Ovary (tissue), 9 donors: ENCODE data around the gene AIFM3. TPM values are rescaled to one million over a fixed set of nuclear protein-coding genes. Genes with fewer than 3 reads are reported as not detected.

Experiments
- DNase-seq, 5 donors: peaks; one replicate each; pipeline ENCODE4 v3.0.0-alpha.2; 2019 to 2020
- H3K27ac ChIP-seq, 2 donors: fragments of 200-600 bp; one replicate each; pipeline versions ENCODE4 v1.5.1 to v1.8.0; 2019 to 2022
- H3K27me3 ChIP-seq: fragments of 200-600 bp; one replicate; pipeline ENCODE4 v1.8.0; 2022
- H3K36me3 ChIP-seq: fragments of 200-600 bp; sonication (generic); one replicate; pipeline ENCODE4 v1.5.1; 2019
- H3K4me1 ChIP-seq: one replicate; pipeline ENCODE4 v1.8.1; 2013; ENCODE audit warnings: mild to moderate bottlenecking, moderate library complexity; ENCODE audit not compliant: insufficient read depth
- H3K4me3 ChIP-seq: fragments of 200-600 bp; sonication (generic); one replicate; pipeline ENCODE4 v1.5.1; 2017
- H3K9me3 ChIP-seq, 2 donors: fragments of 200-600 bp in 1 of 2; sonication (generic) in 1 of 2; one replicate each; pipeline versions ENCODE4 v1.5.1 to v1.8.1; 2013 to 2019; ENCODE audit warnings: mild to moderate bottlenecking in 1 of 2, moderate library complexity in 1 of 2
- EP300 ChIP-seq: sonication (generic); formaldehyde crosslinking; IDR thresholded peaks from one replicate; pipeline ENCODE4 v1.6.1; 2017; ENCODE audit warnings: antibody characterized with exemption
- POLR2A ChIP-seq: fragments of 450-650 bp; IDR thresholded peaks from one replicate; pipeline ENCODE4 v1.6.1; 2017; ENCODE audit warnings: antibody characterized with exemption, mild to moderate bottlenecking, moderate library complexity
- WGBS, 3 donors: extraction: QIAGEN DNeasy Blood & Tissue Kit in 1 of 3; methylation state at CpG; one replicate each; pipeline versions ENCODE4 v1.1.5 to v1.1.7; 2013 to 2017; 5-methylcytosine and 5-hydroxymethylcytosine counted together
- intact Hi-C, 4 donors: fragments of 100-400 bp; cut with DNase I; formaldehyde crosslinking; loops; one replicate each; pipeline versions ENCODE4 v1.11.0 to v1.15.1; 2022 to 2023
- polyA plus RNA-seq, 2 donors: library from polyadenylated mRNA; stranded (reverse); fragments of 200-250 nt in 1 of 2; fragments of 350-450 nt in 1 of 2; fragmentation: Illumina TruSeq in 1 of 2; extraction: RNeasy Lipid Tissue Mini Kit (QIAGEN cat#74804) in 1 of 2; gene quantifications; one replicate each; pipeline ENCODE4 v1.2.3, GENCODE V29; 2013 to 2014
- total RNA-seq, 7 donors: library from RNA; depleted of rRNA in 2 of 7; stranded (reverse); fragments of >200 nt in 2 of 7; fragmentation: NEBNext Ultra II Directional in 3 of 7; extraction: Animal tissue kit (Norgen Biotek cat#: 25700) in 3 of 7; gene quantifications; one replicate each; pipeline versions ENCODE4 v1.1.0 to v1.2.4, GENCODE V29; 2016 to 2023
- TF ChIP-seq, protein P1 (sequence below), 3 donors: fragments of 450-650 bp in 2 of 3; fragments of 200-600 bp in 1 of 3; IDR thresholded peaks; one replicate each; pipeline versions ENCODE4 v1.5.1 to v1.8.0; 2016 to 2022; ENCODE audit warnings: antibody characterized with exemption in 3 of 3, mild to moderate bottlenecking in 1 of 3
- donor health status: DM: no; HTN: no; CAD: no; lungs with moderate emphysema.
- donor health status: DM: no; HTN: no; CAD: no.
- donor health status: Bipolar disorder and iron deficiency.
- donor health status: DM: yes; HTN: yes; CAD: no.
- donor health status: DM: no; HTN: no; CAD: no.
- donor health status: DM: yes; HTN: yes; CAD: no.

Gene AIFM3
- total and polyA plus RNA-seq, 9 donors: 0.43 to 2.7 (median 1.1) TPM; not detected in 1

DNA sequence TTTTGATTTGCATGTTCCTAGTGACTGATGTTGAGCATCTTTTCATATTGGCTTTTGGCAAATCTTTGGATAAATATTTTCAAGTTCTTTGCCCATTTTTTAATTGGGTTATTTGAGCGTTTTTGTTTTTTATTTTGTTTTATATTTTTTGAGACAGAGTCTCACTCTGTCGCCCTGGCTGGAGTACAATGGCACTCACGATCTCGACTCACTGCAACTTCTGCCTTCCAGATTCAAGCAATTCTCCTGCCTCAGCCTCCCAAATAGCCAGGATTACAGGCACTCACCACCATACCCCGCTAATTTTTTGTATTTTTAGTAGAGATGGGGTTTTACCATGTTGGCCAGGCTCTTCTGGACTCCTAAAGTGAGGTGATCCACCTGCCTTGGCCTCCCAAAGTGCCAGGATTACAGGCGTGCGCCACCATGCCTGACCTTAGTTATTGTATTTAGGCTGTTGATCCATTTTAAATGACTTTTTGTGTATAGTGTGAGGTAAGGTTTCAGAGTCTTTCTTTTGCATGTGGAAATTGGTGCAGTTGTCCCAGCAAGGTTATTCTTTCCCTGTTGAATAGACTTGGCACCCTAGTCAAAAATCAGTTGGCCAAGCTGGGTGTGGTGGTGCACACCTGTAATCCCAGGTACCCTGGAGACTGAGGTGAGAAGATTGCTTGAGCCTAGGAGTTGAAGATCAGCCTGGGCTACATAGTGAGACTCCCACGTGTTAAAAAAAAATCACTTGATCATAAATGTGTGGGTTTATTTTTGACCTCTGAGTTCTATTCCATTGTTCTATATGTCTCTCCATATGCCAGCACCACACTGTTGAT lies 23.7 kb upstream of the AIFM3 start:
- DNase-seq: no peak
- TF ChIP-seq EP300 (no peak), POLR2A (no peak)
- TF ChIP-seq, protein P1, sequence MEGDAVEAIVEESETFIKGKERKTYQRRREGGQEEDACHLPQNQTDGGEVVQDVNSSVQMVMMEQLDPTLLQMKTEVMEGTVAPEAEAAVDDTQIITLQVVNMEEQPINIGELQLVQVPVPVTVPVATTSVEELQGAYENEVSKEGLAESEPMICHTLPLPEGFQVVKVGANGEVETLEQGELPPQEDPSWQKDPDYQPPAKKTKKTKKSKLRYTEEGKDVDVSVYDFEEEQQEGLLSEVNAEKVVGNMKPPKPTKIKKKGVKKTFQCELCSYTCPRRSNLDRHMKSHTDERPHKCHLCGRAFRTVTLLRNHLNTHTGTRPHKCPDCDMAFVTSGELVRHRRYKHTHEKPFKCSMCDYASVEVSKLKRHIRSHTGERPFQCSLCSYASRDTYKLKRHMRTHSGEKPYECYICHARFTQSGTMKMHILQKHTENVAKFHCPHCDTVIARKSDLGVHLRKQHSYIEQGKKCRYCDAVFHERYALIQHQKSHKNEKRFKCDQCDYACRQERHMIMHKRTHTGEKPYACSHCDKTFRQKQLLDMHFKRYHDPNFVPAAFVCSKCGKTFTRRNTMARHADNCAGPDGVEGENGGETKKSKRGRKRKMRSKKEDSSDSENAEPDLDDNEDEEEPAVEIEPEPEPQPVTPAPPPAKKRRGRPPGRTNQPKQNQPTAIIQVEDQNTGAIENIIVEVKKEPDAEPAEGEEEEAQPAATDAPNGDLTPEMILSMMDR (IDR thresholded peaks at IDR 0.05): no peak
- Histone ChIP-seq H3K4me3 (no peak overlapping the region), H3K36me3 (no peaks in the 10 kb centered on the region), H3K27ac (no peak overlapping the region), H3K4me1 (peaks cover 7% of the 10 kb centered on the region), H3K27me3 (no peaks in the 10 kb centered on the region), H3K9me3 (no peaks in the 10 kb centered on the region)
- 87 to 91% (median 89%) methylated on average over 8 of the region's 8 CpGs for WGBS, 3 donors
- intact Hi-C loops: no loop called here

DNA sequence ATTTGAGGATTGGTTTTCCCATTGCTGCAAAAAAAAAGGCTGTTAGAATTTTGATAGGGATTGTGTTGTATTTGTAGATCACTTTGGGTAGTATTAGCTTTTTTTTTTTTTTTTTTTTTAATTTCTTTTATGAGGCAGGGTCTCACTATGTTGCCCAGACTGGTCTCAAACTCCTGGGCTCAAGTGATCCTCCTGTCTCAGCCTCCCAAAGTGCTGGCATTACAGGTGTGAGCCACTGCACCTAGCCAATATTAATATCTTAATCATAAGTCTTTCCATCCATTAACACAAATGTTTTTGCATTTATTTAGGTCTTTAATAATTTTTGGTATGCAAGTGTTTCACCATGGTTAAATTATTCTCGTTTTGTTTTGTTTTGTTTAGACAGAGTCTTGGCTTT lies 23.0 kb upstream of the AIFM3 start:
- no peak for DNase-seq
- Histone ChIP-seq H3K27ac (no peak overlapping the region), H3K9me3 (no peaks in the 10 kb centered on the region), H3K27me3 (no peaks in the 10 kb centered on the region), H3K4me3 (no peak overlapping the region), H3K4me1 (peaks cover 7% of the 10 kb centered on the region), H3K36me3 (no peaks in the 10 kb centered on the region)
- TF ChIP-seq POLR2A (no peak), EP300 (no peak)
- TF ChIP-seq, protein P1 (IDR thresholded peaks at IDR 0.05): no peak
- intact Hi-C loops: no loop called here
- WGBS, 3 donors: 3 to 17% (median 9%) methylated on average over 1 of the region's 1 CpG

DNA sequence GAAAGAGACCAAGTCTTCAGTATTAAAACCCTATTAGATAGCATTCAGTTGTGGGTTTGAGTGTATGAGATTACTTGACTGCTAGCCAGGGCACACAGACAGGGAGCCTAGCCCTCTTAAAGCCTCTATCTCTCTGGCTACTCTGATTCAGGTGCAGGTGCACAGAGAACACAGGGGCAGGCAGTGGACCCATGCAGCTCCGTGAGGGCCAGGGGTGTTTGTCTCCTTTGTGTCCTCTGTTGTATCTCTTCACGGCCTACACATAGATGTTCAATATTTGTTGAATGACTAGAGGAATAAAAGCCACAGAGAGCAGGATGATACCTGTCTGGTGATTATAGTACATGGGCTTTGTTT lies 21.5 kb upstream of the AIFM3 start:
- peaks cover 7% of the 10 kb centered on the region for H3K4me1 ChIP-seq
- TF ChIP-seq EP300 (no peak), POLR2A (no peak)
- TF ChIP-seq, protein P1 (IDR thresholded peaks at IDR 0.05): no peak
- DNase-seq: no peak
- H3K9me3 ChIP-seq: no peaks in the 10 kb centered on the region
- 91 to 93% (median 91%) methylated on average over 2 of the region's 2 CpGs for WGBS, 3 donors
- no peak overlapping the region for H3K27ac ChIP-seq
- H3K36me3 ChIP-seq: no peaks in the 10 kb centered on the region
- intact Hi-C loops: no loop called here
- no peaks in the 10 kb centered on the region for H3K27me3 ChIP-seq
- H3K4me3 ChIP-seq: no peak overlapping the region

DNA sequence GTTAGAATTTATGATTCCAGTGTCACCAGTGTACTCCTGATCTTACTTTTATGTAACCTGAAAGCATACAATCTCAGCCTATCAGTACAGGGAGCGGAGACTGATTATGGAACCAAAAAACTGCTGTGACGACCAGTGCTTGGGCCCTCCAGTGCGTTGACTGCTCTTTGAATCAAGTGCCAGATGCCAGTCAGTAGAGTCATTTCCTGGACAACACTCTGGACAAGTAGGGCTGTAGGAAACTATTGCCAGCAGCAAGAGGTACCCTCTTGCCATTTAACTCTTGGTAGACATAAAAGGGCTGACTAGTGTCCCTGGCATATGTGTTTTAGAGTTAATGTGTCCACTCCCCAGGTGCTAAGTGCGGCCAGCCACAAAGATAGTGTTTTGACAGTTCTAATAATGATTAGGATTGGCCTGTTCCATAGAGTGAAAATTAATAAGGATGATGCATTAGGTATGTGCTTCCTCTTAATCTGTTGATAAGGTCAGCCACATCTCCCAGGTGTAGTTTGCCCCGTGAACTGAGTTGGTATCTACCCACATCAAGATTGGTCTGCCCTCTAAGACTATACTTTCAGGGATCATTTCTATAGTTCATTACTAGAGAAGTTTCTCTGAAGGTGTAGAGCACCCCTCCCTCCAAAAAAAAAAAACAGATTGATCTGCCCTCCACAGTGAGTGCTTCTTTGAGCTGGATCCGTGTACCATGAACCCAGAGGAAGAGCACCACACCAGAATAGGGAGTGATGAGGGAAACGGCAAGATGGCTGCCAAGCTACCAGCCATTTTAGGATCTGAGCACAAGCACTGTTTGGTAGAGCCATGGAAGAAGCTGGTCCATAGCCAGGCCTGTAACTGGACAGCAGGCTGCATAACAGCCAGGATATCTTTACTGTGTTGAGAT lies 20.7 kb upstream of the AIFM3 start:
- H3K4me3 ChIP-seq: no peak overlapping the region
- TF ChIP-seq, protein P1 (IDR thresholded peaks at IDR 0.05): no peak
- TF ChIP-seq POLR2A (no peak), EP300 (no peak)
- H3K9me3 ChIP-seq: no peaks in the 10 kb centered on the region
- H3K27me3 ChIP-seq: no peaks in the 10 kb centered on the region
- intact Hi-C loops: no loop called here
- H3K36me3 ChIP-seq: no peaks in the 10 kb centered on the region
- no peak overlapping the region for H3K27ac ChIP-seq
- peaks cover 3% of the 10 kb centered on the region for H3K4me1 ChIP-seq
- 83 to 87% (median 87%) methylated on average over 7 of the region's 7 CpGs for WGBS, 3 donors
- DNase-seq: no peak
